Panc1 (cell line): ENCODE measurements around the gene GPR37L1. TPM values are rescaled to one million over a fixed set of nuclear protein-coding genes. Genes with fewer than 3 reads are reported as not detected.

ENCODE experiments used
- ATAC-seq: fragments of 200-7000 bp; cut with Tn5 transposase; 2 replicates; pipeline ENCODE4 v1.9.1; 2020; ENCODE audit warnings: mild to moderate bottlenecking, moderate library complexity
- BruUV-seq: library from RNA; stranded (reverse); fragments of 400-500 nt; replicated peaks from 2 replicates; lab custom pipeline; 2021; lab: Mats Ljungman, UMichigan
- CTCF ChIA-PET: fragments of 300-600 bp; sonication (Branson Sonifier 250); formaldehyde crosslinking; loops from one replicate; lab custom pipeline; 2022; ENCODE audit warnings: antibody characterized with exemption; lab: Charles Lee
- POLR2A ChIA-PET: fragments of 300-600 bp; sonication (Branson Sonifier 250); formaldehyde crosslinking; loops from one replicate; lab custom pipeline; 2022; ENCODE audit warnings: antibody characterized with exemption; lab: Charles Lee
- DNase-seq: peaks from one replicate; pipeline ENCODE4 v3.0.0-alpha.2; 2010; ENCODE audit warnings: low read depth, low spot score
- H3K27ac ChIP-seq: 2 replicates; pipeline ENCODE4 v1.5.1; 2011; ENCODE audit warnings: mild to moderate bottlenecking, low read length, inconsistent platforms
- H3K27me3 ChIP-seq: fragments of 200-500 bp; sonication (Bioruptor generic); 2 replicates; pipeline ENCODE4 v1.6.0; 2014; ENCODE audit warnings: low read length, inconsistent platforms; ENCODE audit not compliant: control insufficient read depth, insufficient read depth
- H3K36me3 ChIP-seq: fragments of 200-500 bp; sonication (Bioruptor generic); 2 replicates; pipeline ENCODE4 v1.5.1; 2014; ENCODE audit warnings: inconsistent platforms, mild to moderate bottlenecking, low read length, moderate library complexity; ENCODE audit not compliant: control insufficient read depth, insufficient read depth
- H3K4me1 ChIP-seq: 2 replicates; pipeline ENCODE4 v1.5.1; 2011; ENCODE audit warnings: inconsistent platforms, mild to moderate bottlenecking, low read length, moderate library complexity; ENCODE audit not compliant: control insufficient read depth, insufficient read depth
- H3K4me3 ChIP-seq, 2 experiments: 2 replicates each; pipeline ENCODE4 v1.5.1; 2011 to 2012; ENCODE audit warnings: low read depth in 2 of 2, low read length in 2 of 2, mild to moderate bottlenecking in 2 of 2, inconsistent platforms in 1 of 2, moderate library complexity in 1 of 2
- H3K9me3 ChIP-seq: fragments of 200-500 bp; sonication (Bioruptor generic); 2 replicates; pipeline ENCODE4 v1.5.1; 2014; ENCODE audit warnings: low read depth, mild to moderate bottlenecking, inconsistent platforms, low read length, moderate library complexity; ENCODE audit not compliant: control insufficient read depth, insufficient read depth
- CTCF ChIP-seq: fragments of 450-650 bp; IDR thresholded peaks from 2 replicates; pipeline ENCODE4 v1.5.1; 2017; ENCODE audit warnings: mild to moderate bottlenecking
- POLR2AphosphoS5 ChIP-seq: IDR thresholded peaks from 2 replicates; pipeline ENCODE4 v1.6.1; 2012; ENCODE audit warnings: mild to moderate bottlenecking, low read depth, low read length, moderate library complexity
- SIN3A ChIP-seq: IDR thresholded peaks from 2 replicates; pipeline ENCODE4 v1.6.1; 2012; ENCODE audit warnings: low read depth, mild to moderate bottlenecking, low read length, moderate library complexity, borderline replicate concordance; ENCODE audit not compliant: insufficient read depth
- TCF7L2 ChIP-seq: IDR thresholded peaks from 2 replicates; pipeline ENCODE4 v1.6.1; 2011; ENCODE audit warnings: mild to moderate bottlenecking, low read depth, low read length, inconsistent platforms
- in situ Hi-C: cut with HindIII; loops from 2 replicates; pipeline ENCODE4 v1.10.0; 2016; ENCODE audit warnings: low sequenced_read_pairs, low pct_unique_long_range_greater_than_20kb
- intact Hi-C: fragments of 100-400 bp; cut with micrococcal nuclease; formaldehyde crosslinking; loops from one replicate; pipeline ENCODE4 v1.10.0; 2022; ENCODE audit not compliant: unreplicated experiment
- total RNA-seq: library from RNA; stranded (reverse); gene quantifications from one replicate; pipeline ENCODE4 v1.2.1, GENCODE V29; 2021; ENCODE audit not compliant: unreplicated experiment
- TF ChIP-seq, protein P1 (sequence below), 2 experiments: IDR thresholded peaks; 2 replicates each; pipeline ENCODE4 v1.6.1; 2011 to 2012; ENCODE audit warnings: low read depth in 2 of 2, control low read depth in 1 of 2, low read length in 1 of 2, mild to moderate bottlenecking in 1 of 2, moderate library complexity in 1 of 2; ENCODE audit not compliant: insufficient read depth in 1 of 2

GPR37L1 gene
- total RNA-seq, 1 experiment from 2014 or later = 0.44 TPM

DNA sequence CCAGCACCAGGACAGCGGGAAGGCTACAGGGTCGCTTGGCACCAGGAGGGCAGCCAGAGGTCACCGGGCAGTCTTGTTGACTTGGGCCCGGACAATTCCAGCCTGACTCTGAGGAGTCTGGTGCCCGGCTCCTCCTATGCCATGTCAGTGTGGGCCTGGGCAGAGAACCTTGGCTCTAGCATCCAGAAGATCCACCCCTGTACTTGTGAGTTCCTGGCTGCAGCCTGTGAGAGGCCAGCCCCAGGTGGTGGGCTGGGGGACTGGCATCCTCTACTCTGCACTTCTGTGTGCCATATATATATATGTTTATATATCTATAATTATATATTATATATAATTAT lies 49.3 kb downstream of the GPR37L1 start:
- peak; percentile 39; the same call in 1 of the 2 replicates for ATAC-seq
- ChIA-PET POLR2A (interaction anchor here (0.6 kb wide), 1 partner anchor 172 kb away, joined by 12 read pairs; no protein-coding TSS in a partner anchor), CTCF (no interaction called here)
- Histone ChIP-seq H3K9me3 (no peaks in the 10 kb centered on the region), H3K4me1 (no peaks in the 10 kb centered on the region), H3K36me3 (no peaks in the 10 kb centered on the region), H3K4me3 (no peak overlapping the region), H3K27me3 (no peaks in the 10 kb centered on the region), H3K27ac (no peak overlapping the region)
- no TSS peak for BruUV-seq
- TF ChIP-seq POLR2AphosphoS5 (no peak), SIN3A (no peak), CTCF (no peak), TCF7L2 (no peak)
- TF ChIP-seq, protein P1, sequence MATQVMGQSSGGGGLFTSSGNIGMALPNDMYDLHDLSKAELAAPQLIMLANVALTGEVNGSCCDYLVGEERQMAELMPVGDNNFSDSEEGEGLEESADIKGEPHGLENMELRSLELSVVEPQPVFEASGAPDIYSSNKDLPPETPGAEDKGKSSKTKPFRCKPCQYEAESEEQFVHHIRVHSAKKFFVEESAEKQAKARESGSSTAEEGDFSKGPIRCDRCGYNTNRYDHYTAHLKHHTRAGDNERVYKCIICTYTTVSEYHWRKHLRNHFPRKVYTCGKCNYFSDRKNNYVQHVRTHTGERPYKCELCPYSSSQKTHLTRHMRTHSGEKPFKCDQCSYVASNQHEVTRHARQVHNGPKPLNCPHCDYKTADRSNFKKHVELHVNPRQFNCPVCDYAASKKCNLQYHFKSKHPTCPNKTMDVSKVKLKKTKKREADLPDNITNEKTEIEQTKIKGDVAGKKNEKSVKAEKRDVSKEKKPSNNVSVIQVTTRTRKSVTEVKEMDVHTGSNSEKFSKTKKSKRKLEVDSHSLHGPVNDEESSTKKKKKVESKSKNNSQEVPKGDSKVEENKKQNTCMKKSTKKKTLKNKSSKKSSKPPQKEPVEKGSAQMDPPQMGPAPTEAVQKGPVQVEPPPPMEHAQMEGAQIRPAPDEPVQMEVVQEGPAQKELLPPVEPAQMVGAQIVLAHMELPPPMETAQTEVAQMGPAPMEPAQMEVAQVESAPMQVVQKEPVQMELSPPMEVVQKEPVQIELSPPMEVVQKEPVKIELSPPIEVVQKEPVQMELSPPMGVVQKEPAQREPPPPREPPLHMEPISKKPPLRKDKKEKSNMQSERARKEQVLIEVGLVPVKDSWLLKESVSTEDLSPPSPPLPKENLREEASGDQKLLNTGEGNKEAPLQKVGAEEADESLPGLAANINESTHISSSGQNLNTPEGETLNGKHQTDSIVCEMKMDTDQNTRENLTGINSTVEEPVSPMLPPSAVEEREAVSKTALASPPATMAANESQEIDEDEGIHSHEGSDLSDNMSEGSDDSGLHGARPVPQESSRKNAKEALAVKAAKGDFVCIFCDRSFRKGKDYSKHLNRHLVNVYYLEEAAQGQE (IDR thresholded peaks at IDR 0.05; ENCODE audit: insufficient read depth in 1 of 2, low read depth in 2 of 2, low read length in 1 of 2) = no peak
- DNase-seq = no peak
- in situ Hi-C loops = no loop called here
- intact Hi-C loops = no loop called here

DNA sequence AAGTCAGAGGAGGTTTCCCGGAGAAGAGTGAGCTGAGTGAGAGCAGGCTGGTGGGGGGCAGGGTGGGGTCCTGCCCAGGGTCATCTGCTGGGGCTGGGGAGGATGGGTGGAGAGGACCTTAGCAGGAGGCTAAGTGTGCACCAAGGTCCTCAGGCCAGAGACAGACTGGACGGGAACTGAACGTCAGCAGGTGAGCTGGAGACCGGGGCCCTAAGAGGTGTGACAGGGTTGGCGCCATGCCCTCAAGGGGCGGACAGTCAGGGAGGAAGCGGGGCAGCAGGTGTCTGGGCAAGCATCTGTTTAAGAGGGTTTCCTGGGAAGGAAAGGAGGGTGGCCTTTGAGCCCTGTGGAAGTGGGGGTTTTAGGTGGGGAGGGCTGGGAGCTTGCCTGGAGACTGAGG lies 51.3 kb downstream of the GPR37L1 start:
- H3K9me3 ChIP-seq = no peaks in the 10 kb centered on the region
- no peaks in the 10 kb centered on the region for H3K27me3 ChIP-seq
- no TSS peak for BruUV-seq
- no peak overlapping the region for H3K4me3 ChIP-seq
- in situ Hi-C loops = no loop called here
- no peak overlapping the region for H3K27ac ChIP-seq
- intact Hi-C loops = no loop called here
- ATAC-seq = no peak
- H3K36me3 ChIP-seq = no peaks in the 10 kb centered on the region
- DNase-seq = no peak
- POLR2A ChIA-PET = interaction anchor here (0.7 kb wide), 1 partner anchor 522 kb away, joined by 8 read pairs; no protein-coding TSS in a partner anchor
- no peaks in the 10 kb centered on the region for H3K4me1 ChIP-seq
- CTCF ChIA-PET = interaction anchor here (0.6 to 1.0 kb wide), 2 partner anchors 16 to 169 kb away, joined by 3 to 8 read pairs; no protein-coding TSS in a partner anchor
- TF ChIP-seq POLR2AphosphoS5 (no peak), SIN3A (no peak)
- TF ChIP-seq, protein P1 (IDR thresholded peaks at IDR 0.05; ENCODE audit: insufficient read depth in 1 of 2, low read depth in 2 of 2, low read length in 1 of 2) = no peak
